Erythroblast (primary cell): ENCODE data around the gene SLC1A2.

Source experiments
- DNase-seq, 2 experiments: peaks; one replicate each; lab custom pipeline; 2025; lab: John Stamatoyannopoulos, UW
- GATA1 ChIP-seq: IDR thresholded peaks from 2 replicates; pipeline ENCODE4 v1.6.1; 2011; ENCODE audit warnings: low read depth, mild to moderate bottlenecking, control low read depth, low read length, moderate library complexity
- POLR2A ChIP-seq: IDR thresholded peaks from 2 replicates; pipeline ENCODE4 v1.6.1; 2011; ENCODE audit warnings: mild to moderate bottlenecking, low read length

The SLC1A2 gene

DNA sequence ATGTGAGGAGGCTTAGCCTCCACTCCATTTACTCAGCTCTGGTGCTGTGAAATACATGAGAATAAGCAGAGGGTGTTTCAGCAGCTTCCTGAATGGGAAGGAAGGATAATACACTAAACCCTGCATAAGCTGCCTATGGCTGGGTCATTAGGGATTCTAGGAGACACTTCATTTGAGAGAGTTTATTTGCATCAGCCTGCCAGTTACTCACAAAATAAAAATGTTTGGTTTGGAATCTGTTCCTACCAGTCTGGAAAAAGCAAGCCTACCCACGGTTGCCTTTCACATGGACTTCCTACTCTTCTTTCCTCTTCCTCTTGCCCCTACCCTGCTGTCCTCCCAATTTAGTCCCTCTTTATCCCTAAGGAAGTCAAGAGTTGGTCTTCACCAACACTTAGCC is 20.5 kb downstream of the SLC1A2 start:
- no peak for TF ChIP-seq GATA1
- TF ChIP-seq POLR2A = no peak
- DNase-seq = no peak

DNA sequence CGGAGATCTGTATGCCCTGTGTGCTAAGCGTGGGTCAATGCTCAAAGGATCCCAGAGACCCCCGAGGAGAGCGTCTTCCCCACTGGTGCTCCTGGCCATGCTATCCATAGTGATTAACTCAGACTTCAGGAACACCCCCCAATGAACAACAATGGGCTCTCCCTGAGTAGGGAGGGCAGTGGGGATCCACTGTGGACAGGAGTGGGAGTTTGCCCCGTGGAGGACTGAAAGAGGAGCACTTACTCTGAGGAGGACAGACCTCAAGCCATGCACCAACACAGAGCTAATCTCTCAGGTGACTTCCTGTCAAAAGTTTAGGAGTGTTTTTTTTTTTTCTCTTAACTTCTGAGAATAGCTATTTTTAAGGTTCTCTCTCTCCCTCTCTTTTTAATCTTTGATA is 24.4 kb downstream of the SLC1A2 start:
- TF ChIP-seq GATA1 = no peak
- TF ChIP-seq POLR2A = no peak
- DNase-seq = no peak

DNA sequence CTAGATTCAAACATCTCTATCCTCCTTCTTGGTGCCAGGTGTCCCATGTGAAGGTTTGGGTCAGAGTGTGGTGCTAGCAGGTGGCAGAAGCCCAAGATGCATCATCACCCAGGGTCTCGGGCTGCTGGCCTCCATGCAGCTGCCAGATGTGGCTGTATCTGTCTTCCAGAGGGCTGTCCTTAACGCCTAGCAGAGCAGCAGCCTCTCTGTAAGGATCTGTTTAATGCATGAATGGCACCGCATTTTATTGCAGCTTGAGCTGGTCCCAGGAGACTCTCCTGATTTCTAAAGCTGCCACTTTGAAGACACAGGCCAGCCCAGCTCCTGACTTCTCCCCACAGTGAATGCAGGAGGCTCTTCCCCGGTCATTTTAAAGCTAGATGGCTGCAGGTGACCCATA is 26.3 kb downstream of the SLC1A2 start:
- DNase-seq = no peak
- TF ChIP-seq GATA1 (no peak), POLR2A (no peak)

DNA sequence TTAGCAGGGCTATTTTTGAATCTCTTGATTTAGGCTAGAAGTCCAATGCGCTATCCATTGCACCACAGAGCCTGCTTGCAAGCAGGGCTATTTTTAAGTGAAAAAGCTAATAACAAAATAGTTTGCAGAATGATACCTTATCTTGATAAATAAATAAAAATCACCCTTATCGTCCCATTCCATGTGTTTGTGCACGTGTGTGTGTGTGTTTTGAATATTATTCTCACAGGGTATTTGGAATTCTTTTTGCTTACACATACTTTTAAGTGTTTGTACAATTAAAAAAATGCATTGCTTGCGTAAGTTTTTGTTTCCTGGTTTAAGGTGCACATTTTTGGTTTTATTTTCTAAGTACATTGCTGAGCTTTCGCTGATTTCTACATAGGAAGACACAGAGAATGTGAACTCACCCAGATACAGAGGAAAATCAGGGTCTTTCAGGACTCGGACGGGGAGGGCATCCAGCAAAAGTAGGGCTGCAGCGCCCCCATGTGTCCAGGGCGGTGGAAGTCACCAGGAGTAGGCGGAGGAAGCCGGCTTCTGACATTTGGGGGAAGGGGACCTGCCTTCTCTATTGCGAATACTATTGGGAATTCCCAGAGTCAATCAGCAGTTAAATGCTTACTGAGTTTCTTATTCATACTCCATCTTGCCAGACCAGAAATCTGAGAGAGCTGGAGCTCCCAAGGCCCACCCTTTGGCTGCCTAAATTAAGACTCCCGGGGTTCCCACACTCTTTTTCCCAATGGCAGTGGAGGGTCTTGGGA is 27.3 kb downstream of the SLC1A2 start:
- peak; percentile 42 to 73 for DNase-seq
- no peak for TF ChIP-seq POLR2A

DNA sequence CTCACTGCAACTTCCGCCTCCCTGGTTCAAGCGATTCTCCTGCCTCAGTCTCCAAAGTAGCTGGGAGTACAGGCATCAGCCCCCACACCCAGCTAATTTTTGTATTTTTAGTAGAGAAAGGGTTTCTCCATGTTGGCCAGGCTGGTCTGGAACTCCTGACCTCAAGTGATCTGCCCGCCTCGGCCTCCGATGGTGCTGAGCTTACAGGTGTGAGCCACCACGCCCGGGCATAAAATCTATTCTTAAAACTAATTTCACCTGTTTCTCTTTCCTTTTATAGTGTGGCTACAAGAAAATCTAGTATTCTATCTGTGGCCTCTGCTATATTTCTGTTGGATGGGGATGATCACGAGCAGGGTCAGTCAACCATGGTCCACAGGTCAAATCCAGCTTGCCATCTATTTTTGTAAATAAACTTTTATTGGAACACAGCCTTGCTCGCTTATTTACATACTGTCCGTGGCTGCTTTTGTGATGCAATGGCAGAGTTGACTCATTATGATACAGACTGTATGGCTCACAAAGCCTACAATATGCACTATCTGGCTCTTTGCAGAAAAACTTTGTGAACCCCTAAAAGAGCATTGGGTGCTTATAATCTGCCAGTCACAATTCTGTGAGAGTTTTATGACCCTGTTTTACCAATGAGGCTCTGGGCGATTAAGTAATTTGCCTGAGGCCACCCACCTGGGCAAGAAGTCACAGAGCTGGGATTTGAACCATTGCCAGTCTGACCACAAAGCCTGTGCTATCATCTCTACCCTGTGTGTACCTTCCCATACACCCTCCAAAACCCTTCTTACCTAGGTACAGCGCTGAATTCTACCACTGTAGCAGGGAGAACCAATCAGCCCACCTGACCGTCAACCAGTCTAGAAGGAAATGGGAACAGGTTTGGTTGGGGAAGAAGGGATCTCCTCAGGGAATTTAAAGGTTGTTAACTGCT is 28.3 kb downstream of the SLC1A2 start:
- no peak for TF ChIP-seq GATA1
- no peak for TF ChIP-seq POLR2A
- DNase-seq = no peak

DNA sequence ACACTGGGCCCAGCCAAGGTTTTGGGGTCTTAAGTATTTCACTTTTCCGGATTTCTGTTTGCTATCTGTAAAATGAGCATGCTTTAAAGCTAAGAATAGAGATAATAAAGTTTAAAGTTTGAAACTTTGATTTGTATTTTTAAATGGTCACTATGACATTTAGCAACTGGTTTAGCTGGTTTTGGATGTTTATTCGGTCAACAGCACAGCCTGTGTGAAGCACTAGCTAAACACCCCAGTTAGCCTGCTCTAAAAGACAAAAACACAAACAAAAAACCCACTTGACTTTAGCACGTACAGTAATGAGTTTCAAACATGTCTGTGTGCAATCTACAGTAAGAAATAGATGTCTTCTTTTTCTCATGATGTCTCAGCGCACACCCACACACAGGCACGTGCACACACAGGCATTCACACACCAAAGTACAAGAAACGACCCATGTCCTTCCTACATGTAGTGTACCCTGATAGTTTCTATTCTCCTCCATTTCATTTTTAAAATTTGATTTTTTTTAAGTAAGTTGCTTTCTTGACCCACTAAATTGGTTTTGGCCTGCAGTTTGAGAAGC is 29.4 kb downstream of the SLC1A2 start:
- no peak for DNase-seq
- TF ChIP-seq POLR2A = no peak
- no peak for TF ChIP-seq GATA1

DNA sequence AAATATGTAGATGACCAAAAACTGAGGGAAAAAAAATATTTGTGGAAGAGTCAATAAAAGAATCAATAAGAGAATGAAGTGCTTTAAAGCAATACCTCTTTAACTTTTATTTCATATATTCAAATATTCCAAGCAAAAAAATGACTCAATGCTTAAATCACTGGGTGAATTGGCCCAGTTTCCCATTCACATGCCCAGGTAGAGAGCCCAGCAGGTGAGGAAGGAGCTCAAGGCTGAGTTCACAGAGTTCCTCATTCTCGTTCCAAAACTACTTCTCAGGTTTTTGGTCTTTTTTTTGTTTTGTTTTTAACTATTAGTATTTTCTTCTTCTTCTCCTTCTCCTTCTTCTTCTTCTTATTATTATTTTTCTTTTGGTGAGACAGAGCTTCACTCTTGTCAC is 30.2 kb downstream of the SLC1A2 start:
- no peak for DNase-seq
- TF ChIP-seq POLR2A (no peak), GATA1 (no peak)

DNA sequence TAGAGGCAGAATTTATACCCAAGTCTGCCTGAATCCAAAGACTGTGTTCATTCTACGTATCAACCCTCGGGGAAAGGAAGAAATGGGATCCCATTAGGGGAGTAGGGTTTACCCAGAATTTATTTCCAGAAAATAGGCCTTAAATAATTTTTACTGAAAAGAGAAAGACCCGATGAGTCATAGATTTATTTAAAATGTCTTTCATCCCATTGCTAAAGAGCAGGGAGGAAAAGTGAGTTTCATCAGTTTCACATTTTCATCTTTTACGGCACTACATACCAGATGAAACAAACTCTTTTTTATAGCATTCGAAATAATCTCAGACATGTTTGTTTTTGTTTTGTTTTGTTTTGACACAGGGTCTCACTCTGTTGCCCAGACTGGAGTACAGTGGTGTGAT is 31.3 kb downstream of the SLC1A2 start:
- no peak for DNase-seq
- no peak for TF ChIP-seq GATA1
- no peak for TF ChIP-seq POLR2A

DNA sequence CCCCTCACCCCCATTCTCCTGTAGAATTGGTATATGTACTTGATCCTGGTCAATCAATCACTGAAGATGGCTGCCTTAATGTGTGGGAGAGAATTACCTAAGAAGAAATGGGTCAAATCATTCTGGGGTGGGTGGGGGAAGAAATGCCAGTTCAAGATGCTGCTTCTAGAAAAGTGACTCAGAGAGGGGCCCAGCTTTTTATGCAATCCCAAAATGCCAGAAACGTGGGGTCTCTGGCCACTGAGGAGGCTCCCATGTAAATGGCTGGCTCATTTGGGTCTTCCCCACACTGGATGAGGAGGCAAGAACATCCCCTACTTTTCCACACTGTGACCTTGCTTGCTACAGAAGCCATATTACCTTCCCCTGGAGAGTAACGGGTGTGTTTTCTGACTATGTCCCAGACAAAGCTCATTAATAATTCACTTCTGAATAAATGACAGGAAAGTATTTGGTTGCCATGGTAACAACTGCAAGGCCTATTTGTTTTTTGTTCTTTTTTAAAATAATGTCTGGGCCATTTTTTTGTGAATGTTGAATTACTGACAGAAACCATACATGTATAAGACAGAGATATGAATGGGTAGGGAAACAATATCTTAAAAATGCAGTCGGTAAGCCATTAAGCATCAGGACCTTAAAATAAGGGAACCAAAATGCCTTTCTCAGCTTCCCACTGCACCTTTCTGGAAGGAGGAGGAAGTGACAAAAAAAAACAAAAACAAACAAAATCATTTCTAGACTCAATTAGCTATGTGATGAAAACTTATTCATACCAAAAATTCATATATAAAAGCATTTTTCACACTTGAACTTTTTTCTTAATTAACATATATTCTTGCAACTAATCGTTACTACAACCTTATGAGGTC is 32.0 kb downstream of the SLC1A2 start:
- DNase-seq = no peak
- TF ChIP-seq POLR2A (no peak), GATA1 (no peak)

DNA sequence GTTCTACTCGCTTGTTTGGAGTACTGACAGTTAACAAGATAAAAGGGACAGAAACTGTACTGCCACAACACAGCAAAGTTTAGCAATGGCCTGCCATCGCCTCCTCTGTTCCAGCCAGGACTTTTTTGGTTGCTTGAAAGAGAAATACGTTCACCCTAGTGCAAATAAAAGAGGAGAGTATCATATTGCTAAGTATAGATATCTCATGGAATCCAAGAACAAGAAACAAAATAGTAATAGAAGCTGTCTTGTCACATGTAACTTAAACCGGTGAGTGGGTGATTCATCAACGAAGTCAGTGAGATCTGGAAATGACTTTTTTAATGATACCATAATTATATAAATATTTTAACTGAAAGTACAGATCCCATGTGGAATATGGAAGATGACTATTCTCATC is 35.4 kb downstream of the SLC1A2 start:
- no peak for TF ChIP-seq POLR2A
- DNase-seq = no peak

DNA sequence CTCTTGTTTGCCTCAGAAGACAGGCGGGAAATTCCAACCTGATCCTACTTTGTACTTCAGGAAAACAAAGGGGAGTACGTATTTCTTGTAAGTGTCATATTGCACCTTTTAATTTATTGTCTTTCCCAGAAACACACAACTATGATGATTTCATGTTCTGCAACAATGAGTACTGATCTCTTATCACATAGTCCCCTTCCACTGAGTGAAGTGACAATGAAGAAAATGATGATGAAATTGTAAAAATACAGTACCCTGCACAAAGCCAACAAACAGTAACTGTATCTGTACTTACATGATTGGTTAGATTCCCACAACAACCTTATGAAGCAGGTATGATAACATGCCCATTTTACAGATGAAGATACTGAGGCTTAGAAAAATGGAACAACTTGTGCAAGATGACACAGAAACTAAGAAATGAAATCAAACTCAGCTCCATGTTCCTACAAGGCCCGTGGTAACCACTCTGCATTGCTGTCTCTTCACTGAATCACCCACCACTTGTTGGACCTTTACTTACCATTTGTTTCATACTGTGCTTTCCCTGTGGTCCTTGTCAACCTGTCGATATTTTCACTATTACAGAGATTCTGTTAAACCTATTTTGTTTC is 37.5 kb downstream of the SLC1A2 start:
- no peak for DNase-seq
- TF ChIP-seq POLR2A = no peak
- TF ChIP-seq GATA1 = no peak

DNA sequence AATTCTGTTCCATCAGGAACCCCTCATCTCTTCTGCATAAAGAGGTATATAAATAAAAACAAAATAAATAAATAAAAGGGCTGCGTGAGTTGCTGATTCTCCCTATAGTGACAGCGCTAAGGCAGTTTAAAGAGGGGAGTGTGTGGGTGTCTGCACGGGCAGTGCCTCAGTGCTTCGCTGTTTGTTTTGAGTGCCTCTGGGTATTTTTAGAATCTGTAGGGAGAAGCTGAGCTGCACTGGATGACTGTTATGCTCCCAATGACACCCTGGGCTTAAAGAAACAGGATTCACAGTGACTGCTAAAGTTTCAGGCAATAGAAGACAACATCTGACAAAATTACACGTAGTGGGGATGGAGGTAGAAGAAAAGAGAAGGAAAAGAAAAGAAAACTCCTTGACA is 38.8 kb downstream of the SLC1A2 start:
- no peak for DNase-seq
- TF ChIP-seq POLR2A (no peak), GATA1 (no peak)

DNA sequence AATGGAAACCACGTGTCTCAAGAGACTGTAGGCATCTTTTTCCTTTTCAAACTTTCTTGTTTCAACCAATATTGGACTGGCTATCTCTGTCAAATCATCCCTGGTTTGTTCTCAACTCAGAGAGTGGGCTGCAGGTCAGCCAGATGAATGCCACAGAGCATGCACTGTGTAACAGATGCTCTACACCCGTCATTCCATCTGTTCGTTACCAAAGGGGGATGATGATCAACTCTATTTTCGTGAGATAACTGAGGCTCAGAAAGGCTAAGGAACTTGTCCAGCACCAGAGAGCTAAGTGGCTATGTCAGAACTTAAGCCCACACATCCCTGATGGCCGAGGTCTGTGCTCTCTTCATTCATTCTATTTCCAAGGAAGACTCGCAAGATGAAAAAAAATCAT is 42.1 kb downstream of the SLC1A2 start:
- TF ChIP-seq POLR2A = no peak
- no peak for DNase-seq
